Ascending aorta (tissue), 2 donors: Measurements from ENCODE around the gene CES2. TPM values are rescaled to one million over a fixed set of nuclear protein-coding genes. Genes with fewer than 3 reads are reported as not detected.
A peak's percentile ranks its signal among the peaks of the same experiment; 100 is the strongest.

Source experiments
- DNase-seq, 2 donors: peaks; one replicate each; pipeline ENCODE4 v3.0.0-alpha.2; 2019; ENCODE audit warnings: low spot score in 2 of 2
- H3K27ac ChIP-seq, 2 donors: fragments of 200-600 bp; sonication (generic); one replicate each; pipeline ENCODE4 v1.5.1; 2016 to 2017; ENCODE audit warnings: mild to moderate bottlenecking in 1 of 2
- H3K27me3 ChIP-seq: fragments of 200-600 bp; sonication (generic); one replicate; pipeline ENCODE4 v1.5.1; 2017
- H3K36me3 ChIP-seq, 2 donors: fragments of 200-600 bp; sonication (generic); one replicate each; pipeline ENCODE4 v1.5.1; 2016
- H3K4me1 ChIP-seq, 2 donors: fragments of 200-600 bp; sonication (generic); one replicate each; pipeline ENCODE4 v1.5.1; 2016 to 2017; ENCODE audit warnings: mild to moderate bottlenecking in 1 of 2
- H3K4me3 ChIP-seq, 2 donors: fragments of 200-600 bp; sonication (generic); one replicate each; pipeline ENCODE4 v1.5.1; 2016 to 2017; ENCODE audit warnings: mild to moderate bottlenecking in 1 of 2
- H3K9me3 ChIP-seq, 2 donors: fragments of 200-600 bp; sonication (generic); one replicate each; pipeline ENCODE4 v1.5.1; 2016
- intact Hi-C: fragments of 100-400 bp; cut with DNase I; formaldehyde crosslinking; loops from one replicate; pipeline ENCODE4 v1.15.1; 2023
- total RNA-seq: library from RNA; depleted of rRNA; stranded (reverse); fragments of >200 nt; gene quantifications from one replicate; pipeline ENCODE4 v1.1.0, GENCODE V29; 2016
- TF ChIP-seq, protein P1 (sequence below), 3 experiments: fragments of 200-600 bp in 2 of 3; fragments of 450-650 bp in 1 of 3; sonication (generic) in 2 of 3; IDR thresholded peaks; one replicate each; pipeline ENCODE4 v1.5.1; 2016 to 2019; ENCODE audit warnings: antibody characterized with exemption in 3 of 3, mild to moderate bottlenecking in 1 of 3, moderate library complexity in 1 of 3

Gene CES2
- total RNA-seq, 1 donor from 2014 or later = 40.0 TPM

DNA sequence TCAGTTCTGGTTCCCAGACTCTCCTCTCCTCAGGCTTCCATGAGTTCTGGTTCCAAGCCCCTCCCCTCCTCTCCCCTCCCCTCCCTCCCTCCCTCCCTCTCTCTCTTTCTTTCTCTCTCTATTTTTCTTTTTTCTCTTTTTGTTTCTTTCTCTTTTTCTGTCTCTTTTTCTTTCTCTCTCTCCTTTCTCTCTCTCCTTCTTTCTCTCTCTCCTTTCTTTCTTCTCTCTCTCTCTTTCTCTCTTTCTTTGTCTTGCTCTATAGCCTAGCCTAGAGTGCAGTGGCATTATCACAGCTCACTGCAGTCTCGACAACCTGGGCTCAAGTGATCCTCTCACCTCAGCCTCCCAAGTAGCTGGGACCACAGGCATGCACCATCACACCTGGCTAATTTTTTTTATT, 25.0 kb downstream of the CES2 start:
- no peak for DNase-seq
- Histone ChIP-seq H3K36me3 (no peaks in the 10 kb centered on the region), H3K9me3 (no peaks in the 10 kb centered on the region), H3K27ac (no peak overlapping the region), H3K27me3 (no peaks in the 10 kb centered on the region), H3K4me3 (no peak overlapping the region), H3K4me1 (no peaks in the 10 kb centered on the region)
- intact Hi-C loops = no loop called here
- TF ChIP-seq, protein P1, sequence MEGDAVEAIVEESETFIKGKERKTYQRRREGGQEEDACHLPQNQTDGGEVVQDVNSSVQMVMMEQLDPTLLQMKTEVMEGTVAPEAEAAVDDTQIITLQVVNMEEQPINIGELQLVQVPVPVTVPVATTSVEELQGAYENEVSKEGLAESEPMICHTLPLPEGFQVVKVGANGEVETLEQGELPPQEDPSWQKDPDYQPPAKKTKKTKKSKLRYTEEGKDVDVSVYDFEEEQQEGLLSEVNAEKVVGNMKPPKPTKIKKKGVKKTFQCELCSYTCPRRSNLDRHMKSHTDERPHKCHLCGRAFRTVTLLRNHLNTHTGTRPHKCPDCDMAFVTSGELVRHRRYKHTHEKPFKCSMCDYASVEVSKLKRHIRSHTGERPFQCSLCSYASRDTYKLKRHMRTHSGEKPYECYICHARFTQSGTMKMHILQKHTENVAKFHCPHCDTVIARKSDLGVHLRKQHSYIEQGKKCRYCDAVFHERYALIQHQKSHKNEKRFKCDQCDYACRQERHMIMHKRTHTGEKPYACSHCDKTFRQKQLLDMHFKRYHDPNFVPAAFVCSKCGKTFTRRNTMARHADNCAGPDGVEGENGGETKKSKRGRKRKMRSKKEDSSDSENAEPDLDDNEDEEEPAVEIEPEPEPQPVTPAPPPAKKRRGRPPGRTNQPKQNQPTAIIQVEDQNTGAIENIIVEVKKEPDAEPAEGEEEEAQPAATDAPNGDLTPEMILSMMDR (IDR thresholded peaks at IDR 0.05) = no peak

DNA sequence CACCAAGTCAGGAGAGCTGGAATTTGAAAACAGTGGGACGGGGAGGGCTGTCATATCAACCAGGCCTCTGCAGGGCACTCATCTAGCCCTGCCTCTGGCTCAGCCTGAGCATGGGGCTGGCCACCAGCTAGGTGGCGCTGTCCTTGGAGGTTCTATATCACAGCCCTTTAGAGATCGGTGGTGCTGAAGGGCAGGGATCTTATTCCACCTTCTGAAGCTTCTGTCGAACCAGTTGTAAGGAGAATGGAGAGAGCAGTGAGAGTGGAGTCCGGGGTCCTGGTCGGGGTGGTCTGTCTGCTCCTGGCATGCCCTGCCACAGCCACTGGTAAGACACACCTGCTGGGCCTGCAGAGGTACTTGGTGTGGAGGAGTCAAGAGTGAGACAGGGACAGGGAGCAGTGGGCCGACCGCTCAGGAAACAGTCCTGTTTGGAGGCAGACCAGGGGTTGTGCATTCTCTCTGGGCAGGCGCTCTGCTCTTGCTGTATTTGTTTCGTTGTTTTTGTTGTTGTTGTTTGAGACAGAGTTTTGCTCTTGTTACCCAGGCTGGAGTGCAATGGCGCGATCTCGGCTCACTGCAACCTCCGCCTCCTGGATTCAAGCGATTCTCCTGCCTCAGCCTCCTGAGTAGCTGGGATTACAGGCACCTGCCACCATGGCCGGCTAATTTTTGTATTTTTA, 25.9 kb downstream of the CES2 start, which contains the start of gene CES3:
Gene CES3 (plus strand): TSS at position 202 of the 680 bp plus-strand sequence. CDS start 42 bp downstream, at position 244.
- Histone ChIP-seq H3K9me3 (no peaks in the 10 kb centered on the region), H3K4me3 (no peak within 1 kb of the TSS), H3K4me1 (no peaks in the 10 kb centered on the region), H3K27ac (no peak within 1 kb of the TSS), H3K27me3 (no peaks in the 10 kb centered on the region), H3K36me3 (no peaks in the 10 kb centered on the region)
- peak in 1 of 2 donors; percentile 76 for DNase-seq
- intact Hi-C loops = no loop called here
- TF ChIP-seq, protein P1 (IDR thresholded peaks at IDR 0.05) = peak in 2 of 3 experiments; percentile 45 to 54

DNA sequence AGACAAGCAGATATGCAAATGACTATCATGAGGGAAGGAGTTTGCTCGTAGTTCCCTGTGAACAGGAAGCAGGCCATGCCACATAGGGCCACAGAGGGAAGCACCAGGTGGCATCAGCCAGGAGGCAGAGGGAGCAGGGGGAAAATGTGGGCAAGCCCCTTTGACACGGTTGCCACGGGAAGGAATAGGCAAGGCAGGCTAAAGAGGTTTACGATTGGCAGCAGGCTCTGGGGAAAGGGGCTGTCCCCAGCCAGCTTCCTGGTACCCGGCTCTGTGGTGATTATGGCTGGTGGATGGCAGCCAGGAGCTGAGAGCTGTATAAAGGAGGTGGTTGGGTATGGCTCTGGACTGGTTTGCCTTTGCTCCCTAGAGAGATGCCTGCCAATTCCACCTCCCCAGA, 26.6 kb downstream of the CES2 start:
- Histone ChIP-seq H3K4me3 (no peak overlapping the region), H3K36me3 (no peaks in the 10 kb centered on the region), H3K4me1 (no peaks in the 10 kb centered on the region), H3K27me3 (no peaks in the 10 kb centered on the region), H3K27ac (no peak overlapping the region), H3K9me3 (no peaks in the 10 kb centered on the region)
- intact Hi-C loops = no loop called here
- no peak for DNase-seq
- TF ChIP-seq, protein P1 (IDR thresholded peaks at IDR 0.05) = no peak

DNA sequence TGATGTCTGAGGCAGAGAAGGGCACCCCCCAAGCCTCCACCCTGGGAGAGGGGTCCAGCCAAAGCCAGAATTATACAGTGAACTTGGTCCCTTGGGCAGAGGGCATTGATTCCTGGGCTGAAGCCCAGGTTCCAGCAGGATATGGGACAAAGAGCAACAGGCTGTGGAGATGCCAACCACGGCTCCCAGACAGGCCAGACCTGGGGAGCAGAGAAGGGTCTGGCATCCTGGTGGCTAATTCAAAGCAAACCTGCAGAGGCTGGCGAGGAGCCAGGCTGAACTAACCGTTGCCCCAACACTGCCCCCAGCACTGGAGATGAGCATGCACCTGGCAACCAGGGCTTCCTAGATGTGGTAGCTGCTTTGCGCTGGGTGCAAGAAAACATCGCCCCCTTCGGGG, 28.7 kb downstream of the CES2 start:
- TF ChIP-seq, protein P1 (IDR thresholded peaks at IDR 0.05) = no peak
- no peaks in the 10 kb centered on the region for H3K36me3 ChIP-seq
- H3K4me3 ChIP-seq = no peak overlapping the region
- no peaks in the 10 kb centered on the region for H3K27me3 ChIP-seq
- intact Hi-C loops = no loop called here
- no peak for DNase-seq
- H3K9me3 ChIP-seq = no peaks in the 10 kb centered on the region
- no peak overlapping the region for H3K27ac ChIP-seq
- H3K4me1 ChIP-seq = no peaks in the 10 kb centered on the region

DNA sequence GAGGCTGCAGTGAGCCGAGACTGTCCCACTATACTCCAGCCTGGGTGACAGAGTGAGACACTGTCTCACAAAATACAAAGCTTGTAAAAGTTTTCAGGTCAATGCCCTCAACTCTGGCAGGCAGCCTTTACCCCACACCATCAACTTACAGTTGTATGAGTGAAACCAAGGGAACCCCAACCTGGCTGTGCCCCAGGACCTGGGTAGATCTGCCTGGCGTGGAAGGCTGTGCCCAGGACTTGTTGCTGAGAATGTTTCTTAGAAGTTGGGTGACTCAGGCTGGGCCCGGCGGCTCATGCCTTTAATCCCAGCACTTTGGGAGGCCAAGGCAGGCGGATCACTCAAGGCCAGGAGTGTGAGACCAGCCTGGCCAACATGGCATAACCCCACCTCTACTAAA, 33.5 kb downstream of the CES2 start:
- H3K36me3 ChIP-seq = no peaks in the 10 kb centered on the region
- intact Hi-C loops = no loop called here
- TF ChIP-seq, protein P1 (IDR thresholded peaks at IDR 0.05) = no peak
- no peaks in the 10 kb centered on the region for H3K4me1 ChIP-seq
- no peak for DNase-seq
- no peak overlapping the region for H3K4me3 ChIP-seq
- H3K27me3 ChIP-seq = no peaks in the 10 kb centered on the region
- H3K9me3 ChIP-seq = no peaks in the 10 kb centered on the region
- no peak overlapping the region for H3K27ac ChIP-seq
